Stimulated activated effector memory CD8-positive, alpha-beta T cell treated with anti-CD3 and anti-CD28 coated beads, Interleukin-12 subunit alpha, Interleukin-12 subunit beta, amount 100 ng/mL, for 72 hours (primary cell): ENCODE data around the gene LRRC25.
A peak's percentile ranks its signal among the peaks of the same experiment; 100 is the strongest.

ENCODE experiments used
- ATAC-seq: fragments of 150-1000 bp; cut with Tn5 transposase; 2 replicates; pipeline ENCODE4 v1.10.0; 2021
- DNase-seq, 2 donors: peaks; one replicate each; pipeline ENCODE4 v3.0.0; 2021 to 2022; ENCODE audit warnings: low spot score in 2 of 2
- H3K27ac Mint-ChIP-seq: one replicate; pipeline ENCODE4 v1.8.0; 2022; ENCODE audit warnings: mild to moderate bottlenecking, mixed read lengths
- H3K36me3 Mint-ChIP-seq: one replicate; pipeline ENCODE4 v1.8.0; 2022; ENCODE audit warnings: mild to moderate bottlenecking, mixed read lengths
- H3K4me1 Mint-ChIP-seq: one replicate; pipeline ENCODE4 v1.8.0; 2022; ENCODE audit warnings: mixed read lengths
- H3K4me3 Mint-ChIP-seq: one replicate; pipeline ENCODE4 v1.8.0; 2022; ENCODE audit warnings: mild to moderate bottlenecking, mixed read lengths
- H3K9me3 Mint-ChIP-seq: one replicate; pipeline ENCODE4 v1.8.0; 2022; ENCODE audit warnings: mixed read lengths

Gene LRRC25

GRCh38 chr19:18422530-18423191 lies 25.2 kb upstream of the LRRC25 start:
- Mint-ChIP-seq H3K9me3 (no peaks in the 10 kb centered on the region), H3K4me3 (peak overlapping the region; percentile 95), H3K36me3 (peaks cover 46% of the 10 kb centered on the region), H3K4me1 (peaks cover 84% of the 10 kb centered on the region), H3K27ac (peak overlapping the region; percentile 93)
- ATAC-seq: no peak
- DNase-seq: peak in 1 of 2 donors; percentile 71

GRCh38 chr19:18421371-18421959 lies 24.0 kb upstream of the LRRC25 start:
- Mint-ChIP-seq H3K4me1 (peaks cover 89% of the 10 kb centered on the region), H3K27ac (peak overlapping the region; percentile 93), H3K36me3 (peaks cover 46% of the 10 kb centered on the region), H3K9me3 (no peaks in the 10 kb centered on the region), H3K4me3 (peak overlapping the region; percentile 95)
- DNase-seq: no peak
- no peak for ATAC-seq

GRCh38 chr19:18420930-18421329 lies 23.5 kb upstream of the LRRC25 start:
- DNase-seq: no peak
- no peaks in the 10 kb centered on the region for H3K9me3 Mint-ChIP-seq
- H3K36me3 Mint-ChIP-seq: peaks cover 46% of the 10 kb centered on the region
- H3K27ac Mint-ChIP-seq: peak overlapping the region; percentile 93
- H3K4me3 Mint-ChIP-seq: peak overlapping the region; percentile 95
- peaks cover 88% of the 10 kb centered on the region for H3K4me1 Mint-ChIP-seq
- ATAC-seq: no peak

DNA sequence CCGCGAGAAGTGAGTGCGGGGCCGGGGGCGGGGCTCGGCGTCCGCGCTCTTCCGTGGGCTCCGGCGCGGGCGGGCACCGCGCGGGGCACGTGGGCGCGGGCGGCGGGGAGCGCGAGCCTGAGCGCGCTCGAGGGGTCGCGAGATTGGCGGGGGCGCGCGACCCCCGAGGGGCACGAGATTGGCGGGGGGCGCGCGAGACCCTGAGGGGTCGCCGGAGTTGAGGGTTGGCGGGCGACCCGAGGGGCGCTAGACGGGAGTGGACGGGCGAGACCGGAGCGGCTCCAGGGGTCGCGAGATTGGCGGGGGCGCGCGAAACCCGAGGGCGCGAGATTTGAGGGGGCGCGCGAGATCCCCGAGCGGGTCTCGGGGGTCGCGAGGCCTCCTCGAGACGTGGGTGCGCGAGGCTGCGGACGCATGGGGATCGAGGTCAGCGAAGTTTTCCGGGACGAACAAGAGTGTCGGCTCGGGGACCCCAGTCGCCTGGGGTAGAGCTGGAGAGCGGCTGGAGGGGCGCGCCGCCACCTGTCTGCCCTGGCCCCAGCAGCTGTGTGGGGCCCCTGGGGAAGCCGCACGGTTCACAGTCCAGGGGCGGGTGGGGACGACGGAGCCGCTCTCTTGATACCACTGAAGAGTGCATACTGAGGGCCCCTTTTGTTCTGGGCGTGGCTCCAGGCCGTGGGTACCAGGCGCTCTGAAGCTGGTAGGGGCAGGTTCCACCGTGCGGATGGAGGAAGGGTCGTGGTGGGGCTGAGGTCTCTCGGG lies 22.5 kb upstream of the LRRC25 start:
- Mint-ChIP-seq H3K4me3 (peak overlapping the region; percentile 95), H3K36me3 (peaks cover 46% of the 10 kb centered on the region), H3K9me3 (no peaks in the 10 kb centered on the region), H3K4me1 (peaks cover 85% of the 10 kb centered on the region), H3K27ac (peak overlapping the region; percentile 93)
- ATAC-seq (peak; percentile 62), DNase-seq (peak in 1 of 2 donors; percentile 81)

DNA sequence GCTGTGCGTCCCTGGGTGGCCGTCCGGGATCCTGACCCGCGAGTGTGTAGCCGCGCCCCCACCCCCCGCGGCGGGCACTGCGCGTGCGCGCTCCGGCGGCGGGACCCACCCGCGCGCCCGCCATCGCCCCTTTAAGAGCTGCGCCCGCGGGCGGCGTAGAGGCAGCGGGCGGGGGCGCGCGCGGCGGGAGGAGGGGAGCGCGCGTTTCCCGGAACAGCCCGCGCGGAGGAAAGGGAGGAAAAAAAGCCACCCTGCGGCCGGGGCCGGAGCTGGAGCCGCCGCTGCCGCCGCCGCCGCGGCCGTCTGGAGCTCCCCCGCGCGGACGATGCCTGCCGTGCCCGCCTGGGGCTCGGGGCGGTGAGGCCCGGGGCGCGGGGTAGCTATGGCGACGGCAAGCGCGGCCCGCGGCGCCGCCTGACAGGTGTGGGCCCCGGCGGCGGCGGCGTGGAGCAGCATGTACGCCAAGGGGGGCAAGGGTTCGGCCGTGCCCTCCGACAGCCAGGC lies 21.8 kb upstream of the LRRC25 start, which contains the start of gene SSBP4:
Gene SSBP4 (plus strand): TSS at position 204 of the 504 bp plus-strand sequence. CDS start 251 bp downstream, at position 455.
- DNase-seq (peak; percentile 82 to 88), ATAC-seq (peak; percentile 66)
- Mint-ChIP-seq H3K36me3 (peaks cover 46% of the 10 kb centered on the region), H3K4me1 (peaks cover 85% of the 10 kb centered on the region), H3K27ac (peak within 1 kb of the TSS; percentile 93), H3K9me3 (no peaks in the 10 kb centered on the region), H3K4me3 (peak within 1 kb of the TSS; percentile 95)

DNA sequence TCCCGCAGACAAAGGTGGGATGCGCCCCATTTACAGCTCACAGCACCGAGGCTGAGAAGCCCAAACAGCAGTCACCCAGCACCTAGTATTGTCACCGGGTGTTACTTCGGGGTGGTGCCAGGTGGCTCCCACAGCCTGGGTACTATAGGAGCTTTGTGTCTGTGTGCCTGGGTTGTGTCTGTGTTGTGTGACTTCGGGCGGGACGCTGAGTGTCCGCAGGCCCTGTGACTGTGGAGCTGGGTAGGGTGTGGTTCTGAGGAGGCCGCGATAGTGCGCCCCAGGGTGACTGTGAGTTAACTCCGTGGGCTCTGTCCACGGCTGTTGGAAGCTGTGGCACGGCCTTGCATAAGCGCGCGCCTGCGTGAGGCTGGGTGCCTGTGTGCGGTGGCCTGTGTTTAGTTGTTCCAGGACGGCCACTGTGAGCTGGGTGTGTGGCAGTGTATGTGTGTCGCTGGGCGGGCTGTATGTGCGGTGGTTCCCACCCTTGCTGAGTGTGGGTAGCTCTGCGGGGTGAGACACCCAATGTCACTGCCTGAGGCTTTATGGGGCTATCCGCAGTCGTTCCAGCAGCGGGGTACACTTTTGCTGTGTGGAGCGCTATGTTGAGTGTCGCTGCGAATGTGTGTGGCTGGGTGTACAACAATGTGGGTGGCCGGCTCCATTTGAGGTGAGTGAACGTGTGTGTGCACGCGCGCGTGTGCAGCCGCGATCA lies 21.2 kb upstream of the LRRC25 start:
- Mint-ChIP-seq H3K4me3 (peak overlapping the region; percentile 95), H3K9me3 (no peaks in the 10 kb centered on the region), H3K27ac (peak overlapping the region; percentile 91), H3K36me3 (peaks cover 44% of the 10 kb centered on the region), H3K4me1 (peaks cover 83% of the 10 kb centered on the region)
- ATAC-seq: peak; percentile 39
- no peak for DNase-seq

- peak overlapping the region; percentile 95 for H3K4me3 Mint-ChIP-seq
- peaks cover 77% of the 10 kb centered on the region for H3K4me1 Mint-ChIP-seq
- ATAC-seq: no peak
- H3K36me3 Mint-ChIP-seq: peaks cover 38% of the 10 kb centered on the region
- peak overlapping the region; percentile 91 for H3K27ac Mint-ChIP-seq
- DNase-seq: peak in 1 of 2 donors; percentile 68
- H3K9me3 Mint-ChIP-seq: no peaks in the 10 kb centered on the region
Measured at GRCh38 chr19:18418029-18418482, 20.6 kb upstream of the LRRC25 start.

DNA sequence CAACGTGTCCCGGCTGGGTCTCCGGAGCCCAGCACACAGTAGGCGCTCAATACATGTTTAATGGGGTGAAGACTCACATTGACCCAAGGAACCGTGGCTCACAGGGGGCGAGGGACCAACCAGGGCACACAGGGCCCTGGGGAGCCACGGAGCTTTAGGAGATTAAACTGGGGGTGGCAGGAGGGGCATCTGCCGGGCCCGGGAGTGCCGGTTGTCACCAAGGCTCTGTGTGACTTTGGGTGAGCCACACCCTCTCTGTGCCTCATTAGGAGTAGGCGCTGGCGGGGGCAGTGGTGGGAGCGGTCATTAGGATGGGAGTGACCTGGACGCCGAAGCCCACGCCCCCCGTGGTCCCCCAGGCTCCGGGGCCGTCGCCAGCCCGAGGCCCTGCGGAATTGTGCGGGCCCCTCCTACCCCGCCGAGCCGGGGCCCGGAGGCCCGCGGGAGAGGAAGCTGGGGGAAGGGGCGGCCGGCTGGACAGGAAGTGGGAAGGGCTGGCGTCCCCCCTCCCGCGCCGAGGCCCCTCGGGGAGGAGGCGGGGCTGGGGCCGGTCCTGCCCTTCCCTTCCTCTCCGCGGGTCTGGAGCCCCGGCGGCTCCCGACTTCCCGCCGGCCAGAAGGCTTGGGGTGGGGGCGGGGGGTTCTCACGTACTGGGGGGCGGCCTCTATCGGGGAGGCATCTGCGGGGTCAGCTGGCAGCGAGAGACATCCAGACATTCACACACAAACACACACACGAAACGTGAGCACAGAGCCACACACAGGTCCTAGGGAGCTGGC lies 20.0 kb upstream of the LRRC25 start:
- DNase-seq (peak in 1 of 2 donors; percentile 80), ATAC-seq (peak; percentile 1)
- peaks cover 32% of the 10 kb centered on the region for H3K36me3 Mint-ChIP-seq

GRCh38 chr19:18416778-18417249 lies 19.4 kb upstream of the LRRC25 start:
- DNase-seq: peak in 1 of 2 donors; percentile 81
- Mint-ChIP-seq H3K4me1 (peaks cover 65% of the 10 kb centered on the region), H3K9me3 (no peaks in the 10 kb centered on the region), H3K27ac (peak overlapping the region; percentile 88), H3K36me3 (peaks cover 28% of the 10 kb centered on the region), H3K4me3 (peak overlapping the region; percentile 95)
- ATAC-seq: peak; percentile 11

More for the DNA sequence above, 20.0 kb upstream of the LRRC25 start:
- peak overlapping the region; percentile 91 for H3K27ac Mint-ChIP-seq
- peak overlapping the region; percentile 95 for H3K4me3 Mint-ChIP-seq
- peaks cover 71% of the 10 kb centered on the region for H3K4me1 Mint-ChIP-seq
- no peaks in the 10 kb centered on the region for H3K9me3 Mint-ChIP-seq

DNA sequence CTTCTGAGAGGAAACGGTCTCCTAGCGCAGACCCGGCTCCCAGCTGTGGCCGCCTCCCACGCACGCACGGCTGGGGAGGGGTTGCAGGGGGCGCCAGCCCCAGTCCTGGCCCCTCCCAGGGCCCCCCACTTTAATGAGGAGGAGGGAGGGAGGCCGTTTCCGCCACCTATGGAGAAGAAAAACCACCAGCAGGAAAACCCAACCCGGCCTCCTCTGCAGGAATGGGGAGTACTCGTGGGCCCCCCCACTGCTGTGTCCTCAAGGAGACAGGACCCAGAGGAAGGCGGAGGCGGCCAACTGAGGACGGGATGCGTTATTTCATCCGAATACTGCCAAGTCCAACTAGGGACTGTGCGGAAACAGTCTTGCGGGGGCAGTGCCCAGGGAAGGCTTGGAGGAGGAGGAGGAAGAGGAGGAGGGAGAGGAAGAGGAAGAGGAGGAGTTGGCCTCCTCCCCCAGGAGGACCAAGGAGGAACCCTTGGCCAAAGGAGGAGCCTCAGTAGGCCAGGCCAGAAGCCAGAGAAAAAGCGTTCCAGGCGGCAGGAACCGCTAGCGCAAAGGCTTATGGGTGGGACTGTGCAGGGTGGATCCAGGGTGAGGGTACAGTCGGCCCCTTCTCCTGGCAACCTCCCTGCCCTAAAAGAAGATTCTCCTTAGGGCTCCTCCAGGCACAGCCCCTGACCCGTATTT lies 17.9 kb upstream of the LRRC25 start:
- DNase-seq (no peak), ATAC-seq (no peak)
- Mint-ChIP-seq H3K9me3 (no peaks in the 10 kb centered on the region), H3K4me1 (peaks cover 55% of the 10 kb centered on the region), H3K27ac (no peak overlapping the region), H3K4me3 (peak overlapping the region; percentile 46), H3K36me3 (peaks cover 15% of the 10 kb centered on the region)

GRCh38 chr19:18414504-18415177 lies 17.2 kb upstream of the LRRC25 start:
- peak overlapping the region; percentile 46 for H3K4me3 Mint-ChIP-seq
- peaks cover 11% of the 10 kb centered on the region for H3K36me3 Mint-ChIP-seq
- H3K4me1 Mint-ChIP-seq: peaks cover 52% of the 10 kb centered on the region
- peak in 1 of 2 donors; percentile 59 for DNase-seq
- H3K27ac Mint-ChIP-seq: no peak overlapping the region
- no peaks in the 10 kb centered on the region for H3K9me3 Mint-ChIP-seq
- ATAC-seq: no peak

DNA sequence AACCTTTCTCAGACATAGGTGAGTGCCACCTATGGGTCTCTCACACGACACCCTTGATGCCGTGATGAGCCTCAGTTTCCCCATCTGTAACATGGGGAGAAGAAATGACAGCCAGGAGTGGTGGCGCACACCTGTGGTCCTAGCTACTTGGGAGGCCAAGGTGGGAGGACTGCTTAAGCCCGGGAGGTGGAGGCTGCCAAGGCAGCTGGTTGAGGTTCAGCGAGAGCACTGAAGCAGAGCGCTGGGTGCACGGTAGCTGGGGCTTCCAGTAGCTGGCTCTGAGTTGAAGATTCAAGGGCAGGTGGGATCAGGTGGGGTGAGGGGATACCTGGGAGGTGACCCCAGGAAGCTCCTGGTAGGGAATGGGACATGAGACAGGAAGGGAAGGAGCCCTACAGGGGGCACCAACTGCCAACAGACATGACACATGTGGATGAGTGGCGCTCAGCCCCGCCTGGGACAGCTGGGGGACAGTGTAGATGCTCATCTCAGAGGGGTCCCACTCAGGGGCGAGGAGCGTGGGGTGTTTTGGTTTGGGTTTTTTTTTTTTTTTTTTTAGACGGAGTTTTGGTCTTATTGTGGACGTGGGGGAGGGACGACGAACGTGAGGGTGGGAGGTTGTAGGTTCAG lies 15.3 kb upstream of the LRRC25 start:
- Mint-ChIP-seq H3K9me3 (no peaks in the 10 kb centered on the region), H3K36me3 (no peaks in the 10 kb centered on the region), H3K4me3 (no peak overlapping the region), H3K4me1 (peaks cover 38% of the 10 kb centered on the region), H3K27ac (no peak overlapping the region)
- DNase-seq: no peak
- ATAC-seq: no peak

DNA sequence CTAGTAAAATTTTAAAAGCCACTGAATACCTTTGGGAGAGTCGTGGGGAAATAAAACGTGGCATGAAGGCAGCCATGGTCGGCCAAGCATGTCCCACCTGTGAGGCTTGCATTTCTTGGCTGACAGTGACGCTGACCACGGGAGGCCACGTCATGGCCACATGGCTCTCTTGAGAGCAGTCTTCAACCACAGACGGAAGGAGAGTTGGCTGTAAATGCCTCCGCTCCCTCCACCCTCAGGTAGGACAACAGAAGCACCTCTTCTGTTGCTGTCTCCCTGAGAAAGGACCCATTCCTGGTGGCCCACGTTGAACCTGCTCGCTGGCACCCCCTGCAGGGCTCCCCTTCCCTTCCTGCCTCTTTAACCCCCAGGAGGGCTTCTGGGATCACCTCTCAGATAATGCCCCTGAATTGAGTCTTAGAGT lies 10.6 kb upstream of the LRRC25 start:
- H3K4me1 Mint-ChIP-seq: peaks cover 7% of the 10 kb centered on the region
- H3K9me3 Mint-ChIP-seq: no peaks in the 10 kb centered on the region
- ATAC-seq: peak; percentile 62
- no peak overlapping the region for H3K4me3 Mint-ChIP-seq
- H3K36me3 Mint-ChIP-seq: no peaks in the 10 kb centered on the region
- no peak overlapping the region for H3K27ac Mint-ChIP-seq
- DNase-seq: no peak
